HepG2 (cell line): ENCODE results near the gene LRRC27. TPM values are rescaled to one million over a fixed set of nuclear protein-coding genes. Genes with fewer than 3 reads are reported as not detected.

ENCODE experiments used
- ATAC-seq: fragments of 200-7000 bp; cut with Tn5 transposase; 3 replicates; pipeline ENCODE4 v1.9.1; 2020; ENCODE audit warnings: mild to moderate bottlenecking, moderate library complexity
- BruUV-seq: library from RNA; stranded (reverse); fragments of 400-500 nt; replicated peaks from 2 replicates; lab custom pipeline; 2021; lab: Mats Ljungman, UMichigan
- CTCF ChIA-PET: fragments of 300-600 bp; formaldehyde crosslinking; extraction: SDS; loops from one replicate; lab custom pipeline; 2021; ENCODE audit warnings: low total read pairs, inconsistent platforms, low intra/inter-chr PET ratio; lab: Yijun Ruan, JAX
- POLR2A ChIA-PET: fragments of 350-600 bp; sonication (Branson Sonifier 250); formaldehyde crosslinking; loops from one replicate; lab custom pipeline; 2020; ENCODE audit warnings: antibody characterized with exemption, inconsistent platforms; lab: Yijun Ruan, JAX
- DNase-seq: peaks from one replicate; pipeline ENCODE4 v3.0.0-alpha.2; 2015; ENCODE audit warnings: low spot score
- FAIRE-seq: peaks from 3 replicates; lab custom pipeline; 2011; peaks lifted over from hg19 to GRCh38; lab: Jason Lieb, UNC
- H2AFZ ChIP-seq: one replicate; pipeline ENCODE4 v1.6.1; 2011; ENCODE audit warnings: low read length, inconsistent platforms
- H3K27ac ChIP-seq: fragments of 300-600 bp; 3 replicates; pipeline ENCODE4 v1.8.0; 2011; ENCODE audit warnings: mixed run types, mild to moderate bottlenecking, mixed read lengths, low read length, inconsistent platforms; ENCODE audit not compliant: insufficient read depth; ENCODE audit errors: extremely low read length
- H3K27me3 ChIP-seq, 2 experiments: fragments of 200-600 bp in 1 of 2; 2 replicates in 1 of 2; 3 replicates in 1 of 2; pipeline versions ENCODE4 v1.6.0 to v1.8.0; 2011; ENCODE audit warnings: low read length in 2 of 2, mild to moderate bottlenecking in 2 of 2, moderate library complexity in 2 of 2, inconsistent platforms in 1 of 2; ENCODE audit not compliant: insufficient read depth in 2 of 2, control insufficient read depth in 1 of 2
- H3K36me3 ChIP-seq, 2 experiments: fragments of 200-600 bp in 1 of 2; replicated peaks in 1 of 2; 2 replicates in 1 of 2; 3 replicates in 1 of 2; pipeline versions ENCODE4 v1.5.1 to v1.8.0; 2011; ENCODE audit warnings: low read length in 2 of 2, inconsistent platforms in 1 of 2; ENCODE audit not compliant: insufficient read depth in 2 of 2, control insufficient read depth in 1 of 2
- H3K4me1 ChIP-seq: 2 replicates; pipeline ENCODE4 v1.5.1; 2012; ENCODE audit warnings: low read length, inconsistent platforms; ENCODE audit not compliant: insufficient read depth
- H3K4me2 ChIP-seq: 2 replicates; pipeline ENCODE4 v1.6.0; 2011; ENCODE audit warnings: low read depth, low read length, inconsistent platforms
- H3K4me3 ChIP-seq, 3 experiments: fragments of 200-600 bp in 1 of 3; sonication (generic), shearing (Covaris generic) in 1 of 3; replicated peaks in 1 of 3; 2 replicates each; pipeline ENCODE4 v1.5.1; 2011 to 2016; ENCODE audit warnings: low read length in 3 of 3, inconsistent platforms in 2 of 3, low read depth in 2 of 3, mild to moderate bottlenecking in 2 of 3, control low read depth in 1 of 3, mixed read lengths in 1 of 3; ENCODE audit not compliant: insufficient read depth in 1 of 3
- H3K79me2 ChIP-seq: one replicate; pipeline ENCODE4 v1.6.1; 2011; ENCODE audit warnings: low read length, inconsistent platforms; ENCODE audit not compliant: insufficient read depth
- H3K9ac ChIP-seq: 2 replicates; pipeline ENCODE4 v1.6.0; 2011; ENCODE audit warnings: mild to moderate bottlenecking, low read depth, low read length, inconsistent platforms; ENCODE audit not compliant: insufficient read depth
- H3K9me3 ChIP-seq: 2 replicates; pipeline ENCODE4 v1.5.1; 2012; ENCODE audit warnings: mild to moderate bottlenecking, low read length
- H4K20me1 ChIP-seq: 2 replicates; pipeline ENCODE4 v1.6.0; 2011; ENCODE audit warnings: inconsistent platforms, mild to moderate bottlenecking, low read length, moderate library complexity; ENCODE audit not compliant: insufficient read depth
- FIP1L1 ChIP-seq: fragments of 200-400 bp; formaldehyde crosslinking; IDR thresholded peaks from 2 replicates; pipeline ENCODE4 v1.6.1; 2018; ENCODE audit warnings: low read depth, mild to moderate bottlenecking, low read length, moderate library complexity, borderline replicate concordance; ENCODE audit not compliant: insufficient read depth
- GPN1 ChIP-seq: sonication (generic); formaldehyde crosslinking; IDR thresholded peaks from 2 replicates; pipeline ENCODE4 v1.5.1; 2020; ENCODE audit warnings: missing genetic modification reagents, borderline replicate concordance
- HNRNPUL1 ChIP-seq: fragments of 200-400 bp; formaldehyde crosslinking; IDR thresholded peaks from 2 replicates; pipeline ENCODE4 v1.6.1; 2017; ENCODE audit warnings: low read depth, mild to moderate bottlenecking, low read length, moderate library complexity
- MXD3 ChIP-seq: IDR thresholded peaks from 2 replicates; pipeline ENCODE4 v1.6.1; 2016; ENCODE audit warnings: mild to moderate bottlenecking, missing biosample characterization, missing genetic modification reagents
- ZBTB1 ChIP-seq: sonication (generic); formaldehyde crosslinking; IDR thresholded peaks from 2 replicates; pipeline ENCODE4 v1.4.0; 2020; ENCODE audit warnings: missing genetic modification reagents, borderline replicate concordance
- ZMAT3 ChIP-seq: sonication (generic); formaldehyde crosslinking; conservative IDR thresholded peaks from 2 replicates; pipeline ENCODE4 v1.7.0; 2021; ENCODE audit warnings: missing genetic modification reagents
- ZNF260 ChIP-seq: sonication (generic); formaldehyde crosslinking; IDR thresholded peaks from 2 replicates; pipeline ENCODE4 v1.4.0; 2020; ENCODE audit warnings: missing genetic modification reagents, low read depth, mild to moderate bottlenecking, borderline replicate concordance
- ZNF672 ChIP-seq: sonication (generic); formaldehyde crosslinking; IDR thresholded peaks from 2 replicates; pipeline ENCODE4 v1.8.1; 2022; ENCODE audit warnings: missing genetic modification reagents
- WGBS: methylation state at CpG from one replicate; pipeline ENCODE4 v1.1.6; 2017; ENCODE audit warnings: low lambda C conversion rate; 5-methylcytosine and 5-hydroxymethylcytosine counted together
- in situ Hi-C: cut with HindIII; loops from 2 replicates; pipeline ENCODE4 v1.10.0; 2017; ENCODE audit warnings: low pct_unique_long_range_greater_than_20kb; ENCODE audit not compliant: extremely low pct_ligation_motif_present
- intact Hi-C: fragments of 100-400 bp; cut with micrococcal nuclease; formaldehyde crosslinking; loops from one replicate; pipeline ENCODE4 v1.10.0; 2022; ENCODE audit not compliant: unreplicated experiment
- polyA plus RNA-seq, 8 experiments: library from polyadenylated mRNA; depleted of rRNA in 3 of 8; stranded (reverse) in 7 of 8; unstranded in 1 of 8; fragments of >200 nt; fragmentation: Illumina TruSeq in 4 of 8; extraction: Trizol in 4 of 8; gene quantifications; 2 replicates each; pipeline versions ENCODE4 v1.2.1 to v1.2.3, GENCODE V29; 2011 to 2016; ENCODE audit warnings: low read depth in 4 of 8, missing spikeins in 1 of 8, mixed read lengths in 1 of 8; ENCODE audit not compliant: insufficient read depth in 1 of 8
- total RNA-seq, 5 experiments: library from RNA; depleted of rRNA; stranded (reverse); fragments of >200 nt; fragmentation: Illumina TruSeq; extraction: Trizol; gene quantifications; 2 replicates each; pipeline ENCODE4 v1.2.3, GENCODE V29; 2016; ENCODE audit warnings: low read depth in 1 of 5
- TF ChIP-seq, protein P1 (sequence below), 2 experiments: sonication (generic) in 1 of 2; formaldehyde crosslinking in 1 of 2; IDR thresholded peaks; 2 replicates each; pipeline versions ENCODE4 v1.6.1 to v1.9.0; 2014 to 2022; ENCODE audit warnings: antibody characterized with exemption in 1 of 2, borderline replicate concordance in 1 of 2, inconsistent platforms in 1 of 2, low read depth in 1 of 2, missing genetic modification reagents in 1 of 2
- TF ChIP-seq, protein P2 (sequence below): sonication (generic); formaldehyde crosslinking; IDR thresholded peaks from 2 replicates; pipeline ENCODE4 v1.5.1; 2020; ENCODE audit warnings: missing genetic modification reagents, mild to moderate bottlenecking, borderline replicate concordance
- TF ChIP-seq, protein P3 (sequence below): sonication (generic); formaldehyde crosslinking; IDR thresholded peaks from 2 replicates; pipeline ENCODE4 v1.4.0; 2020; ENCODE audit warnings: mild to moderate bottlenecking, missing genetic modification reagents
- TF ChIP-seq, protein P4 (sequence below): sonication (generic); formaldehyde crosslinking; IDR thresholded peaks from 2 replicates; pipeline ENCODE4 v1.8.0; 2022; ENCODE audit warnings: mild to moderate bottlenecking, missing genetic modification reagents

The LRRC27 gene
- total and polyA plus RNA-seq, 2 of the 13 experiments (the other 11 are each of a cell fraction or from before 2014, with no cell fraction given): 4.2 to 4.6 TPM

DNA sequence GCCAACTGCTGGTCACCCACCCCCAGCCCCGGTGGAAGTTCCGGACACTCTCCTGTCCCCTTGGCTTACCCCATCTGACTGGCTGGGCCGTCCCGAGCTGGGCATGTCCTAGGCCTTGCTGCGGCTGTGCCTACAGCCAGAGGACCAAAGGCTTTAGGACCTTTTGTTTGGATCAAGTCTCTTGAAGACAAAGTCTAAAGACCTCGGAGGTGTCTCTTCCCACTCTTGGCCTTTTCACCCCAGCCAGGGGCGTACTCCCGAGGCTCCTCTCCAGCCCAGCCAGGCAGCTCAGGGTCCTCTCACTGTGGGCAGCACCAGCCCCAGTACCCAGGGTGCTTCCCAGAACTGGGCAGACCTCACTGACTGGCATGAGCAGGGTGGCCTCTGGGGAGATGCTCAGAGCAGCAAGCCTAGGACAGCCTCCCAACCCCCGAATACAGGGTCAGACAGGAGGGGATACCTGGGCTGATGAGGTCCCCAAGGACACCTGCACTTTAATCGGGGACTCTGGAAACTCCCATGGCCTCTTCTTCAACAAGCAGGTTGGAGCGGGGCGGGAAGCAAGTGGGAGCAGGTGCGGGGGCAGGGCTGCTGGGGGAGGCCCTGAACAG, 62.3 kb downstream of the LRRC27 start:
- POLR2A ChIA-PET: no interaction called here
- Histone ChIP-seq H3K27ac (no peak overlapping the region), H3K4me2 (no peak overlapping the region), H3K79me2 (no peaks in the 10 kb centered on the region), H3K9ac (no peak overlapping the region), H3K4me3 (no peak overlapping the region), H3K36me3 (no peaks in the 10 kb centered on the region; a peak in 1 of 5 replicates), H2AFZ (no peak overlapping the region), H3K9me3 (no peaks in the 10 kb centered on the region), H4K20me1 (no peaks in the 10 kb centered on the region), H3K4me1 (peaks cover 60% of the 10 kb centered on the region)
- no peak for FAIRE-seq
- no peak for DNase-seq
- intact Hi-C loops (no loop called here), in situ Hi-C loops (no loop called here)
- WGBS: 28% methylated on average over 6 of the region's 13 CpGs
- CTCF ChIA-PET: no interaction called here
- BruUV-seq: no TSS peak
- ATAC-seq: no peak
- TF ChIP-seq, protein P1, sequence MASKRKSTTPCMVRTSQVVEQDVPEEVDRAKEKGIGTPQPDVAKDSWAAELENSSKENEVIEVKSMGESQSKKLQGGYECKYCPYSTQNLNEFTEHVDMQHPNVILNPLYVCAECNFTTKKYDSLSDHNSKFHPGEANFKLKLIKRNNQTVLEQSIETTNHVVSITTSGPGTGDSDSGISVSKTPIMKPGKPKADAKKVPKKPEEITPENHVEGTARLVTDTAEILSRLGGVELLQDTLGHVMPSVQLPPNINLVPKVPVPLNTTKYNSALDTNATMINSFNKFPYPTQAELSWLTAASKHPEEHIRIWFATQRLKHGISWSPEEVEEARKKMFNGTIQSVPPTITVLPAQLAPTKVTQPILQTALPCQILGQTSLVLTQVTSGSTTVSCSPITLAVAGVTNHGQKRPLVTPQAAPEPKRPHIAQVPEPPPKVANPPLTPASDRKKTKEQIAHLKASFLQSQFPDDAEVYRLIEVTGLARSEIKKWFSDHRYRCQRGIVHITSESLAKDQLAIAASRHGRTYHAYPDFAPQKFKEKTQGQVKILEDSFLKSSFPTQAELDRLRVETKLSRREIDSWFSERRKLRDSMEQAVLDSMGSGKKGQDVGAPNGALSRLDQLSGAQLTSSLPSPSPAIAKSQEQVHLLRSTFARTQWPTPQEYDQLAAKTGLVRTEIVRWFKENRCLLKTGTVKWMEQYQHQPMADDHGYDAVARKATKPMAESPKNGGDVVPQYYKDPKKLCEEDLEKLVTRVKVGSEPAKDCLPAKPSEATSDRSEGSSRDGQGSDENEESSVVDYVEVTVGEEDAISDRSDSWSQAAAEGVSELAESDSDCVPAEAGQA (IDR thresholded peaks at IDR 0.05; ENCODE audit: low read depth): no peak
- TF ChIP-seq, protein P1 (CRISPR knock-in tag; IDR thresholded peaks at IDR 0.05; ENCODE audit: borderline replicate concordance): no peak
- TF ChIP-seq FIP1L1: no peak
- TF ChIP-seq ZNF260 (CRISPR knock-in tag): no peak
- no peak for TF ChIP-seq ZNF672
- TF ChIP-seq, protein P2, sequence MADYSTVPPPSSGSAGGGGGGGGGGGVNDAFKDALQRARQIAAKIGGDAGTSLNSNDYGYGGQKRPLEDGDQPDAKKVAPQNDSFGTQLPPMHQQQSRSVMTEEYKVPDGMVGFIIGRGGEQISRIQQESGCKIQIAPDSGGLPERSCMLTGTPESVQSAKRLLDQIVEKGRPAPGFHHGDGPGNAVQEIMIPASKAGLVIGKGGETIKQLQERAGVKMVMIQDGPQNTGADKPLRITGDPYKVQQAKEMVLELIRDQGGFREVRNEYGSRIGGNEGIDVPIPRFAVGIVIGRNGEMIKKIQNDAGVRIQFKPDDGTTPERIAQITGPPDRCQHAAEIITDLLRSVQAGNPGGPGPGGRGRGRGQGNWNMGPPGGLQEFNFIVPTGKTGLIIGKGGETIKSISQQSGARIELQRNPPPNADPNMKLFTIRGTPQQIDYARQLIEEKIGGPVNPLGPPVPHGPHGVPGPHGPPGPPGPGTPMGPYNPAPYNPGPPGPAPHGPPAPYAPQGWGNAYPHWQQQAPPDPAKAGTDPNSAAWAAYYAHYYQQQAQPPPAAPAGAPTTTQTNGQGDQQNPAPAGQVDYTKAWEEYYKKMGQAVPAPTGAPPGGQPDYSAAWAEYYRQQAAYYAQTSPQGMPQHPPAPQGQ: no peak
- no peak for TF ChIP-seq GPN1 (CRISPR knock-in tag)
- TF ChIP-seq, protein P3, sequence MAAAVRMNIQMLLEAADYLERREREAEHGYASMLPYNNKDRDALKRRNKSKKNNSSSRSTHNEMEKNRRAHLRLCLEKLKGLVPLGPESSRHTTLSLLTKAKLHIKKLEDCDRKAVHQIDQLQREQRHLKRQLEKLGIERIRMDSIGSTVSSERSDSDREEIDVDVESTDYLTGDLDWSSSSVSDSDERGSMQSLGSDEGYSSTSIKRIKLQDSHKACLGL: no peak
- TF ChIP-seq HNRNPUL1: no peak
- no peak for TF ChIP-seq MXD3 (CRISPR knock-in tag)
- no peak for TF ChIP-seq ZMAT3 (CRISPR knock-in tag)
- no peak for TF ChIP-seq ZBTB1 (CRISPR knock-in tag)
- TF ChIP-seq, protein P4, sequence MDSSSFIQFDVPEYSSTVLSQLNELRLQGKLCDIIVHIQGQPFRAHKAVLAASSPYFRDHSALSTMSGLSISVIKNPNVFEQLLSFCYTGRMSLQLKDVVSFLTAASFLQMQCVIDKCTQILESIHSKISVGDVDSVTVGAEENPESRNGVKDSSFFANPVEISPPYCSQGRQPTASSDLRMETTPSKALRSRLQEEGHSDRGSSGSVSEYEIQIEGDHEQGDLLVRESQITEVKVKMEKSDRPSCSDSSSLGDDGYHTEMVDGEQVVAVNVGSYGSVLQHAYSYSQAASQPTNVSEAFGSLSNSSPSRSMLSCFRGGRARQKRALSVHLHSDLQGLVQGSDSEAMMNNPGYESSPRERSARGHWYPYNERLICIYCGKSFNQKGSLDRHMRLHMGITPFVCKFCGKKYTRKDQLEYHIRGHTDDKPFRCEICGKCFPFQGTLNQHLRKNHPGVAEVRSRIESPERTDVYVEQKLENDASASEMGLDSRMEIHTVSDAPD (CRISPR knock-in tag): no peak
- TF ChIP-seq, all 625 proteins: peak for 0
- H3K27me3 ChIP-seq: peaks cover 8 to 31% of the 10 kb centered on the region in 2 experiments; a peak in 3 of 5 replicates
